ENCODE results near the gene PRR18. TPM values are rescaled to one million over a fixed set of nuclear protein-coding genes. Genes with fewer than 3 reads are reported as not detected.

The PRR18 gene
- total and polyA plus RNA-seq, 9 of the 15 experiments (the other 6 are each of a cell fraction or from before 2014, with no cell fraction given), result not detected

- TF ChIP-seq GTF3C2 (IDR thresholded peaks at IDR 0.05; ENCODE audit: borderline replicate concordance, extremely low read depth, insufficient read length) (no peak), NCOR1 (IDR thresholded peaks at IDR 0.05) (no peak), ETV1 (tag; conservative IDR thresholded peaks at IDR 0.05; ENCODE audit: low read depth) (no peak), KLF1 (tag; IDR thresholded peaks at IDR 0.05) (no peak), NR2C1 (IDR thresholded peaks at IDR 0.05) (no peak), NR2C1 (tag; IDR thresholded peaks at IDR 0.05) (no peak), CSDE1 (IDR thresholded peaks at IDR 0.05) (no peak), EZH2 (IDR thresholded peaks at IDR 0.05; ENCODE audit: borderline replicate concordance, low read depth, low read length) (no peak), MAZ (CRISPR knock-in tag; conservative IDR thresholded peaks at IDR 0.05 in 1 of 2, IDR thresholded peaks at IDR 0.05 in 1 of 2) (peak; percentile 28 to 72; a peak in 2 of 4 replicates), U2AF1 (optimal IDR thresholded peaks at IDR 0.05; ENCODE audit: low read depth, low read length) (no peak), MEF2A (IDR thresholded peaks at IDR 0.05; ENCODE audit: control insufficient read depth, low read depth, low read length) (no peak), ZHX1 (conservative IDR thresholded peaks at IDR 0.05; ENCODE audit: low read length) (0 out of 2 replicates have a peak, but pooled peaks have one; percentile 60), XRCC3 (IDR thresholded peaks at IDR 0.05) (no peak), NRF1 (conservative IDR thresholded peaks at IDR 0.05 in 1 of 2, IDR thresholded peaks at IDR 0.05 in 1 of 2) (no peak), ZNF830 (CRISPR knock-in tag; IDR thresholded peaks at IDR 0.05) (no peak), ARID2 (IDR thresholded peaks at IDR 0.05) (peak; percentile 72), TSC22D4 (tag; IDR thresholded peaks at IDR 0.05) (no peak), POLR3G (IDR thresholded peaks at IDR 0.05; ENCODE audit: extremely low read depth, insufficient read length, insufficient replicate concordance) (no peak), JUND (IDR thresholded peaks at IDR 0.05; ENCODE audit: borderline replicate concordance, low read depth, low read length) (peak; percentile 32; the same call in 1 of the 2 replicates), JUND (tag; IDR thresholded peaks at IDR 0.05; ENCODE audit: borderline replicate concordance, low read depth, low read length) (no peak), STAG1 (CRISPR knock-in tag; IDR thresholded peaks at IDR 0.05; ENCODE audit: borderline replicate concordance) (peak; percentile 76; the same call in 1 of the 2 replicates)
- TF ChIP-seq, protein P1, sequence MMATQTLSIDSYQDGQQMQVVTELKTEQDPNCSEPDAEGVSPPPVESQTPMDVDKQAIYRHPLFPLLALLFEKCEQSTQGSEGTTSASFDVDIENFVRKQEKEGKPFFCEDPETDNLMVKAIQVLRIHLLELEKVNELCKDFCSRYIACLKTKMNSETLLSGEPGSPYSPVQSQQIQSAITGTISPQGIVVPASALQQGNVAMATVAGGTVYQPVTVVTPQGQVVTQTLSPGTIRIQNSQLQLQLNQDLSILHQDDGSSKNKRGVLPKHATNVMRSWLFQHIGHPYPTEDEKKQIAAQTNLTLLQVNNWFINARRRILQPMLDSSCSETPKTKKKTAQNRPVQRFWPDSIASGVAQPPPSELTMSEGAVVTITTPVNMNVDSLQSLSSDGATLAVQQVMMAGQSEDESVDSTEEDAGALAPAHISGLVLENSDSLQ (IDR thresholded peaks at IDR 0.05), result no peak
These were observed 32.5 kb downstream of the PRR18 start (continued) for GRCh38 chr6:166275714-166276166.

All from K562 (cell line).